HUES48 (cell line): ENCODE measurements around the gene PML.

Experiments
- H3K27ac ChIP-seq: one replicate; pipeline ENCODE4 v1.7.0; 2013; ENCODE audit warnings: low read depth, low read length, inconsistent platforms
- H3K27me3 ChIP-seq: 2 replicates; pipeline ENCODE4 v1.6.1; 2013; ENCODE audit warnings: mild to moderate bottlenecking, low read length; ENCODE audit not compliant: control insufficient read depth, insufficient read depth
- H3K36me3 ChIP-seq: 2 replicates; pipeline ENCODE4 v1.6.1; 2013; ENCODE audit warnings: low read length; ENCODE audit not compliant: control insufficient read depth, insufficient read depth
- H3K4me1 ChIP-seq: 2 replicates; pipeline ENCODE4 v1.6.1; 2013; ENCODE audit warnings: mild to moderate bottlenecking, low read length; ENCODE audit not compliant: control insufficient read depth, insufficient read depth
- H3K4me3 ChIP-seq: 2 replicates; pipeline ENCODE4 v1.5.1; 2013; ENCODE audit warnings: mild to moderate bottlenecking, low read depth, low read length
- H3K9ac ChIP-seq: 2 replicates; pipeline ENCODE4 v1.6.1; 2013; ENCODE audit warnings: mild to moderate bottlenecking, low read depth, low read length, moderate library complexity
- H3K9me3 ChIP-seq: 2 replicates; pipeline ENCODE4 v1.6.1; 2013; ENCODE audit warnings: low read length; ENCODE audit not compliant: control insufficient read depth, insufficient read depth

The PML gene

GRCh38 chr15:73994912-73995622 lies 551 bp downstream of the PML start:
- H3K27ac ChIP-seq: peak overlapping the region; percentile 64
- H3K4me1 ChIP-seq: peaks cover 9% of the 10 kb centered on the region

GRCh38 chr15:73996267-73996666 lies 1.8 kb downstream of the PML start:
- Histone ChIP-seq H3K4me1 (peaks cover 9% of the 10 kb centered on the region), H3K36me3 (peaks cover 21% of the 10 kb centered on the region), H3K4me3 (no peak overlapping the region; the same call in 1 of the 2 replicates), H3K9ac (no peak overlapping the region), H3K27ac (no peak overlapping the region), H3K9me3 (no peaks in the 10 kb centered on the region), H3K27me3 (no peaks in the 10 kb centered on the region; the same call in 1 of the 2 replicates)

More at GRCh38 chr15:73994912-73995622, 551 bp downstream of the PML start:
- H3K27me3 ChIP-seq: no peaks in the 10 kb centered on the region; the same call in 1 of the 2 replicates
- peak overlapping the region; percentile 59 for H3K9ac ChIP-seq
- peaks cover 21% of the 10 kb centered on the region for H3K36me3 ChIP-seq
- H3K4me3 ChIP-seq: peak overlapping the region; percentile 93
- no peaks in the 10 kb centered on the region for H3K9me3 ChIP-seq

GRCh38 chr15:73996939-73997338 lies 2.4 kb downstream of the PML start:
- H3K9me3 ChIP-seq: no peaks in the 10 kb centered on the region
- no peak overlapping the region for H3K9ac ChIP-seq
- H3K27ac ChIP-seq: no peak overlapping the region
- no peak overlapping the region for H3K4me3 ChIP-seq
- peaks cover 22% of the 10 kb centered on the region for H3K36me3 ChIP-seq
- no peaks in the 10 kb centered on the region; the same call in 1 of the 2 replicates for H3K27me3 ChIP-seq
- H3K4me1 ChIP-seq: peaks cover 9% of the 10 kb centered on the region; the same call in 1 of the 2 replicates

- Histone ChIP-seq H3K27me3 (no peaks in the 10 kb centered on the region; the same call in 1 of the 2 replicates), H3K4me1 (peaks cover 9% of the 10 kb centered on the region; the same call in 1 of the 2 replicates), H3K9me3 (no peaks in the 10 kb centered on the region), H3K4me3 (no peak overlapping the region), H3K9ac (no peak overlapping the region), H3K36me3 (peaks cover 24% of the 10 kb centered on the region), H3K27ac (no peak overlapping the region)
These were observed 3.5 kb downstream of the PML start for GRCh38 chr15:73997986-73998385.

- H3K4me1 ChIP-seq: no peaks in the 10 kb centered on the region
- H3K27ac ChIP-seq: no peak overlapping the region
- no peaks in the 10 kb centered on the region for H3K27me3 ChIP-seq
- no peak overlapping the region for H3K9ac ChIP-seq
- H3K9me3 ChIP-seq: no peaks in the 10 kb centered on the region
- H3K36me3 ChIP-seq: peaks cover 14% of the 10 kb centered on the region
- no peak overlapping the region for H3K4me3 ChIP-seq
These were observed 12.5 kb downstream of the PML start for GRCh38 chr15:74006774-74007639.

GRCh38 chr15:74007820-74008371 lies 13.4 kb downstream of the PML start:
- Histone ChIP-seq H3K36me3 (peaks cover 13% of the 10 kb centered on the region), H3K4me1 (no peaks in the 10 kb centered on the region), H3K27ac (no peak overlapping the region), H3K27me3 (no peaks in the 10 kb centered on the region), H3K4me3 (no peak overlapping the region), H3K9me3 (no peaks in the 10 kb centered on the region), H3K9ac (no peak overlapping the region)

GRCh38 chr15:74008901-74009300 lies 14.4 kb downstream of the PML start:
- Histone ChIP-seq H3K4me3 (no peak overlapping the region), H3K27ac (no peak overlapping the region), H3K9ac (no peak overlapping the region), H3K36me3 (peaks cover 7% of the 10 kb centered on the region), H3K27me3 (no peaks in the 10 kb centered on the region), H3K4me1 (no peaks in the 10 kb centered on the region), H3K9me3 (no peaks in the 10 kb centered on the region)

GRCh38 chr15:74010929-74011540 lies 16.5 kb downstream of the PML start:
- Histone ChIP-seq H3K4me3 (no peak overlapping the region), H3K27ac (no peak overlapping the region), H3K4me1 (no peaks in the 10 kb centered on the region), H3K36me3 (peaks cover 7% of the 10 kb centered on the region), H3K9me3 (no peaks in the 10 kb centered on the region), H3K9ac (no peak overlapping the region), H3K27me3 (no peaks in the 10 kb centered on the region)

GRCh38 chr15:74011610-74012009 lies 17.1 kb downstream of the PML start:
- Histone ChIP-seq H3K9me3 (no peaks in the 10 kb centered on the region), H3K36me3 (peaks cover 4% of the 10 kb centered on the region; the same call in 1 of the 2 replicates), H3K27ac (no peak overlapping the region), H3K9ac (no peak overlapping the region), H3K4me1 (no peaks in the 10 kb centered on the region), H3K4me3 (no peak overlapping the region), H3K27me3 (no peaks in the 10 kb centered on the region)

GRCh38 chr15:74013374-74013894 lies 18.9 kb downstream of the PML start:
- Histone ChIP-seq H3K36me3 (no peaks in the 10 kb centered on the region; the same call in 1 of the 2 replicates), H3K27ac (no peak overlapping the region), H3K4me1 (no peaks in the 10 kb centered on the region)

More at GRCh38 chr15:74013374-74013894, 18.9 kb downstream of the PML start:
- Histone ChIP-seq H3K9ac (no peak overlapping the region), H3K4me3 (no peak overlapping the region), H3K27me3 (no peaks in the 10 kb centered on the region), H3K9me3 (no peaks in the 10 kb centered on the region)
